HepG2 (cell line): Measurements from ENCODE around the gene SCFD2. TPM values are rescaled to one million over a fixed set of nuclear protein-coding genes. Genes with fewer than 3 reads are reported as not detected.

Experiments
- ARNT2 ChIP-seq: sonication (generic); formaldehyde crosslinking; IDR thresholded peaks from 2 replicates; pipeline ENCODE4 v1.8.0; 2022; ENCODE audit warnings: mild to moderate bottlenecking, low read depth, missing genetic modification reagents, moderate library complexity
- DMTF1 ChIP-seq: sonication (generic); formaldehyde crosslinking; IDR thresholded peaks from 2 replicates; pipeline ENCODE4 v1.4.0; 2020; ENCODE audit warnings: mild to moderate bottlenecking, missing genetic modification reagents
- HBP1 ChIP-seq: IDR thresholded peaks from 2 replicates; pipeline ENCODE4 v1.6.1; 2016; ENCODE audit warnings: low read depth, control low read depth
- HNF1B ChIP-seq: sonication (generic); formaldehyde crosslinking; IDR thresholded peaks from 2 replicates; pipeline ENCODE4 v1.5.1; 2020; ENCODE audit warnings: mild to moderate bottlenecking, moderate library complexity, missing genetic modification reagents
- JUN ChIP-seq: sonication (generic); formaldehyde crosslinking; IDR thresholded peaks from 2 replicates; pipeline ENCODE4 v1.4.0; 2020; ENCODE audit warnings: mild to moderate bottlenecking, missing genetic modification reagents
- MYC ChIP-seq: sonication (generic); formaldehyde crosslinking; IDR thresholded peaks from 2 replicates; pipeline ENCODE4 v1.9.0; 2021; ENCODE audit warnings: missing genetic modification reagents, borderline replicate concordance
- NR2F2 ChIP-seq: IDR thresholded peaks from 2 replicates; pipeline ENCODE4 v1.6.1; 2012; ENCODE audit warnings: low read depth, inconsistent platforms, borderline replicate concordance
- PHF20 ChIP-seq: sonication (generic); formaldehyde crosslinking; IDR thresholded peaks from 2 replicates; pipeline ENCODE4 v1.5.0; 2020; ENCODE audit warnings: mild to moderate bottlenecking, missing genetic modification reagents
- POLR2G ChIP-seq: fragments of 200-400 bp; formaldehyde crosslinking; IDR thresholded peaks from 2 replicates; pipeline ENCODE4 v1.6.1; 2018; ENCODE audit warnings: mild to moderate bottlenecking, low read depth, low read length, moderate library complexity
- SOX6 ChIP-seq, 2 experiments: fragments of 450-650 bp in 1 of 2; sonication (generic) in 1 of 2; formaldehyde crosslinking in 1 of 2; IDR thresholded peaks; 2 replicates each; pipeline versions ENCODE4 v1.4.0 to v1.6.1; 2017 to 2020; ENCODE audit warnings: antibody characterized with exemption in 1 of 2, mild to moderate bottlenecking in 1 of 2, missing genetic modification reagents in 1 of 2
- TARDBP ChIP-seq: sonication (generic); formaldehyde crosslinking; IDR thresholded peaks from 2 replicates; pipeline ENCODE4 v1.8.0; 2022; ENCODE audit warnings: mild to moderate bottlenecking, missing genetic modification reagents
- ZNF281 ChIP-seq: sonication (generic); formaldehyde crosslinking; IDR thresholded peaks from 2 replicates; pipeline ENCODE4 v1.4.0; 2020; ENCODE audit warnings: missing genetic modification reagents, borderline replicate concordance
- ZNF382 ChIP-seq: sonication (generic); formaldehyde crosslinking; IDR thresholded peaks from 2 replicates; pipeline ENCODE4 v1.5.0; 2020; ENCODE audit warnings: missing genetic modification reagents, mild to moderate bottlenecking, borderline replicate concordance
- ZNF800 ChIP-seq: sonication (generic); formaldehyde crosslinking; IDR thresholded peaks from 2 replicates; pipeline ENCODE4 v1.4.0; 2020; ENCODE audit warnings: missing genetic modification reagents
- polyA plus RNA-seq, 8 experiments: library from polyadenylated mRNA; depleted of rRNA in 3 of 8; stranded (reverse) in 7 of 8; unstranded in 1 of 8; fragments of >200 nt; fragmentation: Illumina TruSeq in 4 of 8; extraction: Trizol in 4 of 8; gene quantifications; 2 replicates each; pipeline versions ENCODE4 v1.2.1 to v1.2.3, GENCODE V29; 2011 to 2016; ENCODE audit warnings: low read depth in 4 of 8, missing spikeins in 1 of 8, mixed read lengths in 1 of 8; ENCODE audit not compliant: insufficient read depth in 1 of 8
- total RNA-seq, 5 experiments: library from RNA; depleted of rRNA; stranded (reverse); fragments of >200 nt; fragmentation: Illumina TruSeq; extraction: Trizol; gene quantifications; 2 replicates each; pipeline ENCODE4 v1.2.3, GENCODE V29; 2016; ENCODE audit warnings: low read depth in 1 of 5

The SCFD2 gene
- total and polyA plus RNA-seq, 2 of the 13 experiments (the other 11 are each of a cell fraction or from before 2014, with no cell fraction given): 4.6 to 15.6 TPM

GRCh38 chr4:53377319-53378170 is 11.7 kb upstream of the SCFD2 start, which contains the start of gene FIP1L1 (continued):
- TF ChIP-seq ZNF800 (CRISPR knock-in tag) (peak; percentile 82), ZNF281 (CRISPR knock-in tag) (peak; percentile 72; the same call in 1 of the 2 replicates), SOX6 (IDR thresholded peaks at IDR 0.05) (no peak), SOX6 (CRISPR knock-in tag; IDR thresholded peaks at IDR 0.05) (peak; percentile 45; the same call in 1 of the 2 replicates), PHF20 (CRISPR knock-in tag) (peak; percentile 79), POLR2G (peak; percentile 83), JUN (no peak), DMTF1 (CRISPR knock-in tag) (0 out of 2 replicates have a peak, but pooled peaks have one; percentile 22), TARDBP (CRISPR knock-in tag) (peak; percentile 62; the same call in 1 of the 2 replicates), MYC (CRISPR knock-in tag) (peak; percentile 83; the same call in 1 of the 2 replicates), ARNT2 (CRISPR knock-in tag) (peak; percentile 94), ZNF382 (CRISPR knock-in tag) (no peak), HBP1 (no peak), HNF1B (CRISPR knock-in tag) (no peak; the same call in none of the 2 replicates), NR2F2 (peak; percentile 40; the same call in 1 of the 2 replicates)
